Fibroblast of the aortic adventitia (primary cell): ENCODE data around the gene GLYATL1B. TPM values are rescaled to one million over a fixed set of nuclear protein-coding genes. Genes with fewer than 3 reads are reported as not detected.
"Not testable (repeated sequence)": the region's sequence is repeated elsewhere in the genome, so short reads cannot be mapped to it uniquely, and the experiment has no call there.

Source experiments
- DNase-seq: peaks from one replicate; pipeline ENCODE4 v3.0.0-alpha.2; 2010; ENCODE audit warnings: low read depth
- H3K4me3 ChIP-seq: 2 replicates; pipeline ENCODE4 v1.5.1; 2011; ENCODE audit warnings: low read depth, mild to moderate bottlenecking, control low read depth, low read length, moderate library complexity
- CTCF ChIP-seq: IDR thresholded peaks from 2 replicates; pipeline ENCODE4 v1.5.1; 2011; ENCODE audit warnings: mild to moderate bottlenecking, low read length, control low read depth, inconsistent platforms; ENCODE audit not compliant: insufficient read depth
- total RNA-seq: library from RNA; depleted of rRNA; stranded (reverse); fragments of >200 nt; gene quantifications from 2 replicates; pipeline ENCODE4 v1.2.3, GENCODE V29; 2012; ENCODE audit warnings: low replicate concordance

GLYATL1B gene
- total RNA-seq, 1 donor: not detected

- no peak for TF ChIP-seq CTCF
- no peak for DNase-seq
- no peak overlapping the region for H3K4me3 ChIP-seq
Measured at GRCh38 chr11:59088162-59088561, 2.1 kb downstream of the GLYATL1B start.

- not testable (repeated sequence) for DNase-seq
Measured at GRCh38 chr11:59093576-59093975, 7.5 kb downstream of the GLYATL1B start.

GRCh38 chr11:59095225-59095624, 9.1 kb downstream of the GLYATL1B start:
- not testable (repeated sequence) for DNase-seq, H3K4me3 ChIP-seq

More at GRCh38 chr11:59093576-59093975, 7.5 kb downstream of the GLYATL1B start:
- H3K4me3 ChIP-seq: not testable (repeated sequence)

- H3K4me3 ChIP-seq, DNase-seq: not testable (repeated sequence)
Measured at GRCh38 chr11:59095972-59096575, 10.0 kb downstream of the GLYATL1B start.

GRCh38 chr11:59097113-59097708, 11.1 kb downstream of the GLYATL1B start:
- TF ChIP-seq CTCF: peak; percentile 80
- H3K4me3 ChIP-seq: no peak overlapping the region
- DNase-seq: peak; percentile 72

GRCh38 chr11:59097938-59098337, 11.8 kb downstream of the GLYATL1B start:
- DNase-seq, H3K4me3 ChIP-seq: not testable (repeated sequence)

GRCh38 chr11:59102259-59102765, 16.2 kb downstream of the GLYATL1B start:
- peak; percentile 31 for TF ChIP-seq CTCF
- H3K4me3 ChIP-seq: peak overlapping the region; percentile 33
- DNase-seq: peak; percentile 18

GRCh38 chr11:59106363-59107336, 20.5 kb downstream of the GLYATL1B start, which contains the start of gene FAM111B:
FAM111B (plus strand) TSS chr11:59107237; CDS start chr11:59109626, 2,389 bp downstream.
- peak within 1 kb of the TSS; percentile 72 for H3K4me3 ChIP-seq
- TF ChIP-seq CTCF: peak; percentile 1
- peak; percentile 91 for DNase-seq

- peak overlapping the region; percentile 72 for H3K4me3 ChIP-seq
Measured at GRCh38 chr11:59107721-59108120, 21.6 kb downstream of the GLYATL1B start.

More at GRCh38 chr11:59107721-59108120, 21.6 kb downstream of the GLYATL1B start:
- not testable (repeated sequence) for DNase-seq
